HEK293 (cell line): ENCODE results near the gene KBTBD3.

ENCODE experiments used
- HOXD13 ChIP-seq: sonication (generic); formaldehyde crosslinking; IDR thresholded peaks from 2 replicates; pipeline ENCODE4 v1.8.0; 2022; ENCODE audit warnings: missing genetic modification reagents, borderline replicate concordance
- KLF1 ChIP-seq: fragments of 450-650 bp; formaldehyde crosslinking; IDR thresholded peaks from 2 replicates; pipeline ENCODE4 v1.5.1; 2016; ENCODE audit warnings: missing biosample characterization, missing genetic modification characterization
- KLF8 ChIP-seq: fragments of 450-650 bp; formaldehyde crosslinking; IDR thresholded peaks from 2 replicates; pipeline ENCODE4 v1.5.1; 2016; ENCODE audit warnings: missing biosample characterization, missing genetic modification characterization
- MEIS1 ChIP-seq: sonication (generic); formaldehyde crosslinking; IDR thresholded peaks from 2 replicates; pipeline ENCODE4 v1.8.1; 2022; ENCODE audit warnings: missing genetic modification reagents, mild to moderate bottlenecking, borderline replicate concordance
- MYNN ChIP-seq: fragments of 450-650 bp; formaldehyde crosslinking; IDR thresholded peaks from 2 replicates; pipeline ENCODE4 v1.5.1; 2016; ENCODE audit warnings: missing biosample characterization, missing genetic modification characterization, borderline replicate concordance
- ZBTB48 ChIP-seq: fragments of 450-650 bp; formaldehyde crosslinking; IDR thresholded peaks from 2 replicates; pipeline ENCODE4 v1.5.1; 2016; ENCODE audit warnings: missing biosample characterization, missing genetic modification characterization
- ZFP37 ChIP-seq: fragments of 450-650 bp; formaldehyde crosslinking; IDR thresholded peaks from 2 replicates; pipeline ENCODE4 v1.5.1; 2016; ENCODE audit warnings: missing biosample characterization, missing genetic modification characterization
- ZFP69B ChIP-seq: fragments of 450-650 bp; formaldehyde crosslinking; IDR thresholded peaks from 2 replicates; pipeline ENCODE4 v1.5.1; 2016; ENCODE audit warnings: missing biosample characterization, missing genetic modification characterization
- ZNF138 ChIP-seq: fragments of 450-650 bp; formaldehyde crosslinking; IDR thresholded peaks from 2 replicates; pipeline ENCODE4 v1.5.1; 2016; ENCODE audit warnings: missing biosample characterization, missing genetic modification characterization, borderline replicate concordance
- ZNF175 ChIP-seq: fragments of 450-650 bp; formaldehyde crosslinking; IDR thresholded peaks from 2 replicates; pipeline ENCODE4 v1.5.1; 2016; ENCODE audit warnings: missing biosample characterization, missing genetic modification characterization
- ZNF221 ChIP-seq: fragments of 450-650 bp; formaldehyde crosslinking; IDR thresholded peaks from 2 replicates; pipeline ENCODE4 v1.5.1; 2017; ENCODE audit warnings: missing biosample characterization, missing genetic modification characterization, borderline replicate concordance
- ZNF248 ChIP-seq: fragments of 450-650 bp; formaldehyde crosslinking; IDR thresholded peaks from 2 replicates; pipeline ENCODE4 v1.5.1; 2017; ENCODE audit warnings: missing biosample characterization, missing genetic modification characterization
- ZNF274 ChIP-seq, 2 experiments: fragments of 200-500 bp in 1 of 2; fragments of 450-650 bp in 1 of 2; sonication (Bioruptor generic) in 1 of 2; formaldehyde crosslinking in 1 of 2; IDR thresholded peaks; 2 replicates each; pipeline versions ENCODE4 v1.5.1 to v1.6.1; 2014 to 2016; ENCODE audit warnings: borderline replicate concordance in 1 of 2, inconsistent platforms in 1 of 2, low read length in 1 of 2, missing biosample characterization in 1 of 2, missing genetic modification characterization in 1 of 2
- ZNF366 ChIP-seq: fragments of 450-650 bp; formaldehyde crosslinking; conservative IDR thresholded peaks from 2 replicates; pipeline ENCODE4 v1.5.1; 2016; ENCODE audit warnings: missing biosample characterization, missing genetic modification characterization
- ZNF394 ChIP-seq: fragments of 450-650 bp; formaldehyde crosslinking; IDR thresholded peaks from 2 replicates; pipeline ENCODE4 v1.5.1; 2016; ENCODE audit warnings: missing biosample characterization, missing genetic modification characterization, mild to moderate bottlenecking, moderate library complexity, borderline replicate concordance
- ZNF48 ChIP-seq: fragments of 450-650 bp; formaldehyde crosslinking; IDR thresholded peaks from 2 replicates; pipeline ENCODE4 v1.5.1; 2016; ENCODE audit warnings: missing biosample characterization, missing genetic modification characterization
- ZNF521 ChIP-seq: fragments of 450-650 bp; formaldehyde crosslinking; IDR thresholded peaks from 2 replicates; pipeline ENCODE4 v1.5.1; 2017; ENCODE audit warnings: missing biosample characterization, mild to moderate bottlenecking, missing genetic modification characterization
- ZNF529 ChIP-seq: fragments of 450-650 bp; formaldehyde crosslinking; IDR thresholded peaks from 2 replicates; pipeline ENCODE4 v1.5.1; 2017; ENCODE audit warnings: missing genetic modification characterization, missing biosample characterization; ENCODE audit not compliant: insufficient replicate concordance
- ZNF600 ChIP-seq: fragments of 450-650 bp; formaldehyde crosslinking; IDR thresholded peaks from 2 replicates; pipeline ENCODE4 v1.5.1; 2016; ENCODE audit warnings: missing biosample characterization, missing genetic modification characterization
- ZNF624 ChIP-seq: fragments of 450-650 bp; formaldehyde crosslinking; IDR thresholded peaks from 2 replicates; pipeline ENCODE4 v1.5.1; 2017; ENCODE audit warnings: missing biosample characterization, missing genetic modification characterization
- ZNF629 ChIP-seq: fragments of 450-650 bp; formaldehyde crosslinking; IDR thresholded peaks from 2 replicates; pipeline ENCODE4 v1.5.1; 2017; ENCODE audit warnings: missing biosample characterization, missing genetic modification characterization
- ZNF707 ChIP-seq: fragments of 450-650 bp; formaldehyde crosslinking; IDR thresholded peaks from 2 replicates; pipeline ENCODE4 v1.5.1; 2016; ENCODE audit warnings: missing biosample characterization, missing genetic modification characterization
- ZNF791 ChIP-seq: fragments of 450-650 bp; formaldehyde crosslinking; IDR thresholded peaks from 2 replicates; pipeline ENCODE4 v1.5.1; 2016; ENCODE audit warnings: missing biosample characterization, missing genetic modification characterization
- ZSCAN30 ChIP-seq: fragments of 450-650 bp; IDR thresholded peaks from 2 replicates; pipeline ENCODE4 v1.5.1; 2018; ENCODE audit warnings: missing biosample characterization, mild to moderate bottlenecking, missing genetic modification characterization, moderate library complexity
- TF ChIP-seq, protein P1 (sequence below): fragments of 450-650 bp; formaldehyde crosslinking; IDR thresholded peaks from 2 replicates; pipeline ENCODE4 v1.5.1; 2016; ENCODE audit warnings: missing biosample characterization, missing genetic modification characterization, borderline replicate concordance
- TF ChIP-seq, protein P2 (sequence below): fragments of 450-650 bp; formaldehyde crosslinking; IDR thresholded peaks from 2 replicates; pipeline ENCODE4 v1.5.1; 2016; ENCODE audit warnings: missing biosample characterization, missing genetic modification characterization
- TF ChIP-seq, protein P3 (sequence below): fragments of 450-650 bp; formaldehyde crosslinking; IDR thresholded peaks from 2 replicates; pipeline ENCODE4 v1.5.1; 2016; ENCODE audit warnings: missing biosample characterization, missing genetic modification characterization
- TF ChIP-seq, protein P4 (sequence below): sonication (generic); formaldehyde crosslinking; IDR thresholded peaks from 2 replicates; pipeline ENCODE4 v1.8.1; 2022; ENCODE audit warnings: mild to moderate bottlenecking, moderate library complexity, missing genetic modification reagents

KBTBD3 gene

DNA sequence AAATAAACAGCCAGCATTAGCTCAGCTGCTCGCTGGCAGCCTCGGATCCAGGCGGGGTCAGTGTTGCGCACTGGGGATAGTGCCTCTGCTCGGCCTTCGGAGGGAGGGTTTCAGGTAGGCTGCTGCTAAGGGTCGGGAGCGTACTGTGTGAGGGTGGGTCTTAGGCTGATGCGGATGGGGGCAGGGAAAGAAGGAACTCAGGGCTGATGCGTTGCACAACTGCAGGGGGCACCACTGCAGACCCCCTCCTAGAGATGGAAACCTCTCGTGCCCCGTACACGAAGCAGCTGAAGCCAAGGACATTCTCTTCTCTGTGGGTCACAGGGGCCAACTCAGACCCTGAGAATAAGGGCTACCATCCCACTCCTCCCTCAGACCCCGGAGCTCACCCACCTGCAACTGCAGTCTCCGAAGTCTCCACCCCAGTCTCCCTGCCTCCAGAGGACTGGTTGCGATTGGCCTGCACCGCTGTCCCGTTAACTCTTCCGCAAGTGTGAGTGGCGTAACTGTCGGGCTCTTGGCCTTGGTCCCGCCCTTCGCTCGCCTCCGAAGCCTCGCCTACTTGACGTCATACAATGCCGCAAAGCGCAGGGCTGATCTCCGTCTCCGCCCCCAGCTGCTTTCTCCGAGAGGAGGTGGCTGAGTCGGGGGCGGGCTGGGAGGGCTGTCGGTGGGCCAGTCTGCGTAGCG, at the start of gene KBTBD3 (continued):
- TF ChIP-seq ZNF791 (tag by site-specific recombination): no peak
- TF ChIP-seq ZNF624 (tag by site-specific recombination): no peak
- TF ChIP-seq, protein P1, sequence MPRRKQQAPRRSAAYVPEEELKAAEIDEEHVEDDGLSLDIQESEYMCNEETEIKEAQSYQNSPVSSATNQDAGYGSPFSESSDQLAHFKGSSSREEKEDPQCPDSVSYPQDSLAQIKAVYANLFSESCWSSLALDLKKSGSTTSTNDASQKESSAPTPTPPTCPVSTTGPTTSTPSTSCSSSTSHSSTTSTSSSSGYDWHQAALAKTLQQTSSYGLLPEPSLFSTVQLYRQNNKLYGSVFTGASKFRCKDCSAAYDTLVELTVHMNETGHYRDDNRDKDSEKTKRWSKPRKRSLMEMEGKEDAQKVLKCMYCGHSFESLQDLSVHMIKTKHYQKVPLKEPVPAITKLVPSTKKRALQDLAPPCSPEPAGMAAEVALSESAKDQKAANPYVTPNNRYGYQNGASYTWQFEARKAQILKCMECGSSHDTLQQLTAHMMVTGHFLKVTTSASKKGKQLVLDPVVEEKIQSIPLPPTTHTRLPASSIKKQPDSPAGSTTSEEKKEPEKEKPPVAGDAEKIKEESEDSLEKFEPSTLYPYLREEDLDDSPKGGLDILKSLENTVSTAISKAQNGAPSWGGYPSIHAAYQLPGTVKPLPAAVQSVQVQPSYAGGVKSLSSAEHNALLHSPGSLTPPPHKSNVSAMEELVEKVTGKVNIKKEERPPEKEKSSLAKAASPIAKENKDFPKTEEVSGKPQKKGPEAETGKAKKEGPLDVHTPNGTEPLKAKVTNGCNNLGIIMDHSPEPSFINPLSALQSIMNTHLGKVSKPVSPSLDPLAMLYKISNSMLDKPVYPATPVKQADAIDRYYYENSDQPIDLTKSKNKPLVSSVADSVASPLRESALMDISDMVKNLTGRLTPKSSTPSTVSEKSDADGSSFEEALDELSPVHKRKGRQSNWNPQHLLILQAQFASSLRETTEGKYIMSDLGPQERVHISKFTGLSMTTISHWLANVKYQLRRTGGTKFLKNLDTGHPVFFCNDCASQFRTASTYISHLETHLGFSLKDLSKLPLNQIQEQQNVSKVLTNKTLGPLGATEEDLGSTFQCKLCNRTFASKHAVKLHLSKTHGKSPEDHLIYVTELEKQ (tag by site-specific recombination): no peak
- TF ChIP-seq ZNF248: no peak
- TF ChIP-seq KLF8 (tag by site-specific recombination): peak; percentile 58; the same call in 1 of the 2 replicates
- no peak for TF ChIP-seq ZSCAN30 (tag by site-specific recombination)
- TF ChIP-seq ZNF48: no peak
- no peak for TF ChIP-seq ZNF529 (tag by site-specific recombination)
- TF ChIP-seq ZNF707 (tag by site-specific recombination): no peak
- TF ChIP-seq KLF1 (tag by site-specific recombination): peak; percentile 35
- 0 out of 2 replicates have a peak, but pooled peaks have one; percentile 25 for TF ChIP-seq ZFP69B (tag by site-specific recombination)
- TF ChIP-seq ZNF366 (tag by site-specific recombination): peak; percentile 56
- no peak for TF ChIP-seq MEIS1 (CRISPR knock-in tag)
- TF ChIP-seq ZNF175 (tag by site-specific recombination): no peak
- peak; percentile 93 for TF ChIP-seq ZNF629 (tag by site-specific recombination)
- TF ChIP-seq ZFP37 (tag by site-specific recombination): no peak
- TF ChIP-seq ZNF274 (IDR thresholded peaks at IDR 0.05; ENCODE audit: low read length): no peak
- no peak for TF ChIP-seq ZNF274 (tag by site-specific recombination; IDR thresholded peaks at IDR 0.05; ENCODE audit: borderline replicate concordance)
- TF ChIP-seq ZNF394: peak; percentile 72; the same call in 1 of the 2 replicates
- peak; percentile 90 for TF ChIP-seq ZBTB48
- TF ChIP-seq, protein P2, sequence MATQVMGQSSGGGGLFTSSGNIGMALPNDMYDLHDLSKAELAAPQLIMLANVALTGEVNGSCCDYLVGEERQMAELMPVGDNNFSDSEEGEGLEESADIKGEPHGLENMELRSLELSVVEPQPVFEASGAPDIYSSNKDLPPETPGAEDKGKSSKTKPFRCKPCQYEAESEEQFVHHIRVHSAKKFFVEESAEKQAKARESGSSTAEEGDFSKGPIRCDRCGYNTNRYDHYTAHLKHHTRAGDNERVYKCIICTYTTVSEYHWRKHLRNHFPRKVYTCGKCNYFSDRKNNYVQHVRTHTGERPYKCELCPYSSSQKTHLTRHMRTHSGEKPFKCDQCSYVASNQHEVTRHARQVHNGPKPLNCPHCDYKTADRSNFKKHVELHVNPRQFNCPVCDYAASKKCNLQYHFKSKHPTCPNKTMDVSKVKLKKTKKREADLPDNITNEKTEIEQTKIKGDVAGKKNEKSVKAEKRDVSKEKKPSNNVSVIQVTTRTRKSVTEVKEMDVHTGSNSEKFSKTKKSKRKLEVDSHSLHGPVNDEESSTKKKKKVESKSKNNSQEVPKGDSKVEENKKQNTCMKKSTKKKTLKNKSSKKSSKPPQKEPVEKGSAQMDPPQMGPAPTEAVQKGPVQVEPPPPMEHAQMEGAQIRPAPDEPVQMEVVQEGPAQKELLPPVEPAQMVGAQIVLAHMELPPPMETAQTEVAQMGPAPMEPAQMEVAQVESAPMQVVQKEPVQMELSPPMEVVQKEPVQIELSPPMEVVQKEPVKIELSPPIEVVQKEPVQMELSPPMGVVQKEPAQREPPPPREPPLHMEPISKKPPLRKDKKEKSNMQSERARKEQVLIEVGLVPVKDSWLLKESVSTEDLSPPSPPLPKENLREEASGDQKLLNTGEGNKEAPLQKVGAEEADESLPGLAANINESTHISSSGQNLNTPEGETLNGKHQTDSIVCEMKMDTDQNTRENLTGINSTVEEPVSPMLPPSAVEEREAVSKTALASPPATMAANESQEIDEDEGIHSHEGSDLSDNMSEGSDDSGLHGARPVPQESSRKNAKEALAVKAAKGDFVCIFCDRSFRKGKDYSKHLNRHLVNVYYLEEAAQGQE (tag by site-specific recombination): no peak; the same call in 1 of the 2 replicates
- TF ChIP-seq, protein P3, sequence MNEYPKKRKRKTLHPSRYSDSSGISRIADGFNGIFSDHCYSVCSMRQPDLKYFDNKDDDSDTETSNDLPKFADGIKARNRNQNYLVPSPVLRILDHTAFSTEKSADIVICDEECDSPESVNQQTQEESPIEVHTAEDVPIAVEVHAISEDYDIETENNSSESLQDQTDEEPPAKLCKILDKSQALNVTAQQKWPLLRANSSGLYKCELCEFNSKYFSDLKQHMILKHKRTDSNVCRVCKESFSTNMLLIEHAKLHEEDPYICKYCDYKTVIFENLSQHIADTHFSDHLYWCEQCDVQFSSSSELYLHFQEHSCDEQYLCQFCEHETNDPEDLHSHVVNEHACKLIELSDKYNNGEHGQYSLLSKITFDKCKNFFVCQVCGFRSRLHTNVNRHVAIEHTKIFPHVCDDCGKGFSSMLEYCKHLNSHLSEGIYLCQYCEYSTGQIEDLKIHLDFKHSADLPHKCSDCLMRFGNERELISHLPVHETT (tag by site-specific recombination): no peak
- no peak for TF ChIP-seq HOXD13 (CRISPR knock-in tag)
- TF ChIP-seq ZNF521 (tag by site-specific recombination): no peak
- peak; percentile 48; the same call in 1 of the 2 replicates for TF ChIP-seq ZNF600 (tag by site-specific recombination)
- TF ChIP-seq MYNN (tag by site-specific recombination): no peak
- no peak for TF ChIP-seq ZNF221 (tag by site-specific recombination)
- TF ChIP-seq, protein P4, sequence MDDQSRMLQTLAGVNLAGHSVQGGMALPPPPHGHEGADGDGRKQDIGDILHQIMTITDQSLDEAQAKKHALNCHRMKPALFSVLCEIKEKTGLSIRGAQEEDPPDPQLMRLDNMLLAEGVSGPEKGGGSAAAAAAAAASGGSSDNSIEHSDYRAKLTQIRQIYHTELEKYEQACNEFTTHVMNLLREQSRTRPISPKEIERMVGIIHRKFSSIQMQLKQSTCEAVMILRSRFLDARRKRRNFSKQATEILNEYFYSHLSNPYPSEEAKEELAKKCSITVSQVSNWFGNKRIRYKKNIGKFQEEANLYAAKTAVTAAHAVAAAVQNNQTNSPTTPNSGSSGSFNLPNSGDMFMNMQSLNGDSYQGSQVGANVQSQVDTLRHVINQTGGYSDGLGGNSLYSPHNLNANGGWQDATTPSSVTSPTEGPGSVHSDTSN (CRISPR knock-in tag): peak; percentile 73
- no peak for TF ChIP-seq ZNF138 (tag by site-specific recombination)
